GM18526 (cell line): Measurements from ENCODE around the gene THAP4.

Experiments
- POLR2A ChIP-seq: IDR thresholded peaks from 3 replicates; pipeline ENCODE4 v1.6.1; 2011; ENCODE audit not compliant: insufficient read length; ENCODE audit errors: extremely low read depth

THAP4 gene

GRCh38 chr2:241632478-241633325 is 4.3 kb downstream of the THAP4 start:
- no peak for TF ChIP-seq POLR2A

- no peak for TF ChIP-seq POLR2A
Observed at GRCh38 chr2:241629762-241630435, 7.1 kb downstream of the THAP4 start.

GRCh38 chr2:241627675-241628074 is 9.3 kb downstream of the THAP4 start:
- no peak for TF ChIP-seq POLR2A

GRCh38 chr2:241620419-241620769 is 16.6 kb downstream of the THAP4 start:
- TF ChIP-seq POLR2A, result no peak

- no peak for TF ChIP-seq POLR2A
Observed at GRCh38 chr2:241619597-241620418, 17.1 kb downstream of the THAP4 start.

- TF ChIP-seq POLR2A, result no peak
Observed at GRCh38 chr2:241618829-241619228, 18.1 kb downstream of the THAP4 start.

GRCh38 chr2:241618296-241618805 is 18.6 kb downstream of the THAP4 start:
- no peak for TF ChIP-seq POLR2A

- no peak for TF ChIP-seq POLR2A
Observed at GRCh38 chr2:241617431-241618154, 19.4 kb downstream of the THAP4 start.

GRCh38 chr2:241616168-241617125 is 20.5 kb downstream of the THAP4 start:
- no peak for TF ChIP-seq POLR2A

GRCh38 chr2:241615522-241616052 is 21.4 kb downstream of the THAP4 start:
- TF ChIP-seq POLR2A, result no peak

GRCh38 chr2:241615041-241615440 is 21.9 kb downstream of the THAP4 start:
- no peak for TF ChIP-seq POLR2A

GRCh38 chr2:241613017-241613780 is 23.8 kb downstream of the THAP4 start:
- TF ChIP-seq POLR2A, result no peak

- no peak for TF ChIP-seq POLR2A
Observed at GRCh38 chr2:241612156-241613016, 24.6 kb downstream of the THAP4 start.
